AG04449 (cell line): ENCODE data around the gene SCARB2.

ENCODE experiments used
- CTCF ChIA-PET: fragments of 350-600 bp; formaldehyde crosslinking; extraction: SDS; loops from one replicate; lab custom pipeline; 2021; ENCODE audit warnings: antibody characterized with exemption; lab: Yijun Ruan, JAX
- POLR2A ChIA-PET: fragments of 400-600, 350-600 bp; formaldehyde crosslinking; extraction: SDS; loops from one replicate; lab custom pipeline; 2020; ENCODE audit warnings: antibody characterized with exemption, inconsistent platforms; lab: Yijun Ruan, JAX
- DNase-seq: peaks from one replicate; pipeline ENCODE4 v3.0.0-alpha.2; 2010; ENCODE audit warnings: low read depth, low spot score
- H3K4me3 ChIP-seq: 2 replicates; pipeline ENCODE4 v1.5.1; 2011; ENCODE audit warnings: low read depth, mild to moderate bottlenecking, control low read depth, low read length
- CTCF ChIP-seq: IDR thresholded peaks from one replicate; pipeline ENCODE4 v1.5.1; 2011; ENCODE audit warnings: mild to moderate bottlenecking, moderate library complexity, low read length, control low read depth, inconsistent platforms; ENCODE audit not compliant: insufficient read depth; ENCODE audit errors: missing control alignments

The SCARB2 gene

GRCh38 chr4:76233967-76234678, 20.5 kb upstream of the SCARB2 start:
- H3K4me3 ChIP-seq: no peak overlapping the region
- DNase-seq: no peak
- POLR2A ChIA-PET: no interaction called here
- CTCF ChIA-PET: no interaction called here
- TF ChIP-seq CTCF: no peak

DNA sequence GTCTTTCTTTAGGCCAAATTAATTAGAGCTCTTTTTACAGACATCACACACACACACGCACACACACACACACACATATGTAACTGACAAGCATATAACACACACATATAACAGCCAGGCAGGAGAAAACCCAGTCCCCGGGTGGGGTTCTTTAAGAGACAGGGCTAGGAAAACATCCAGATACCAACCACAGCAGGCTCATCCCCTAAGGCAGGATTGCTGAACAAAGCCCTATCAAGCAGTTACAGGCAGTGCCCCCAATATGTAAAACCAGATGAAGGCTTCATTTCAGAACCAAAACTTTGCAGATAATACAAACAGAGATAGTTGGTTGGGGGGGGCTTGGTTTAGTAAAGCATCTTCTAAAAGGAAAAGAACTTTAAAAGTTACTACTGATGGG, 19.9 kb upstream of the SCARB2 start:
- H3K4me3 ChIP-seq: no peak overlapping the region
- no peak for TF ChIP-seq CTCF
- ChIA-PET CTCF (no interaction called here), POLR2A (no interaction called here)
- DNase-seq: no peak

DNA sequence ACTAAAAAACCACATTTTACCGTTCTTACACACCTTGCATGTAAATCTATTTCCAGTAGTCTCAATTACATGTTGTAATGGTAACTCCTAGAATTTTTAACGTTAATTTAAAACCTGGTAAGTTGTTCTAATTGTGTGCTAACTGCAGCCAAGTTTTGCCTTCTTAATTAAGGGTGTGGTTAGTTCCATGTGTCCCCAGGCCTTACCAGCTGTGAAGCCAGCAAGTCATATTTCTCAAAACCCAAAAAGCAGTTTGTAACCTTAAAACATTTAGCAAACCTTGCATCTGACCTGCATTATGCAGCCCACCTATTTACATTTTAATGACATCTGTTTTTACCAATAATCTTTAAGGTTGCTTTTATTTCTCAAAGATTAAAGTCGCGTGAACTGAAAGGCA, 19.5 kb upstream of the SCARB2 start:
- no peak for DNase-seq
- H3K4me3 ChIP-seq: no peak overlapping the region
- CTCF ChIA-PET: no interaction called here
- POLR2A ChIA-PET: no interaction called here
- no peak for TF ChIP-seq CTCF

GRCh38 chr4:76232681-76233080, 19.1 kb upstream of the SCARB2 start:
- POLR2A ChIA-PET: no interaction called here
- TF ChIP-seq CTCF: no peak
- H3K4me3 ChIP-seq: no peak overlapping the region
- no peak for DNase-seq
- CTCF ChIA-PET: no interaction called here

DNA sequence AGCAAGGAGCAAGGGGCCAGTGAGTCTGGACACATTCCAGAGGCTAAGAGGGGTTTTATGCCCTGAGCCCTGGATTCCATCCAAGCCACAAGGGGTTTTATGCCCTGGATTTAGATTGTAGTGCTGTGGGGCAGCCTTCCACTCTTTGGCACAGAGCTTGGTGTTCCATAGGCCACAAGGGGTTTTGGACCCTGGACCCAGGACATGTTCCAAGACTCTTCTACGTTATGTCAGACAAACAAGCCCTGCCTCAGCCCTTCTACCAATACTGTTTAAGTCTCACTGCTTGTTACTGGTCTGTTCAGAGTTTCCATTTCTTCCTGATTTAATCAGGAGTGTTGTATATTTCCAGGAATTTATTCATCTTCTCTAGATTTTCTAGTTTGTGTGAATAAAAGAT, 12.8 kb upstream of the SCARB2 start:
- no peak overlapping the region for H3K4me3 ChIP-seq
- no peak for TF ChIP-seq CTCF
- CTCF ChIA-PET: interaction anchor here (1.1 kb wide), 2 partner anchors 16 to 46 kb away, joined by 3 read pairs; no protein-coding TSS in a partner anchor
- POLR2A ChIA-PET: no interaction called here
- no peak for DNase-seq

- no peak for DNase-seq
- H3K4me3 ChIP-seq: no peak overlapping the region
- ChIA-PET POLR2A (no interaction called here), CTCF (interaction anchor here (4.1 kb wide), 1 partner anchor 44 kb away, joined by 15 read pairs; no protein-coding TSS in a partner anchor)
- TF ChIP-seq CTCF: no peak
These were observed 10.5 kb upstream of the SCARB2 start for GRCh38 chr4:76224171-76224570.
